ENCODE data around the gene IGFL1. TPM values are rescaled to one million over a fixed set of nuclear protein-coding genes. Genes with fewer than 3 reads are reported as not detected.
A peak's percentile ranks its signal among the peaks of the same experiment; 100 is the strongest.
"Not testable (repeated sequence)": the region's sequence is repeated elsewhere in the genome, so short reads cannot be mapped to it uniquely, and the experiment has no call there.

Gene IGFL1
- total RNA-seq, 1 donor from 2014 or later, result not detected

GRCh38 chr19:46209472-46209871, 20.1 kb upstream of the IGFL1 start:
- Histone ChIP-seq H3K9ac (ENCODE audit: low read depth in 1 of 3, low read length in 3 of 3) (no peak overlapping the region), H3K4me3 (ENCODE audit: low read length in 3 of 3) (no peak overlapping the region), H3K36me3 (ENCODE audit: control insufficient read depth in 3 of 3, insufficient read depth in 3 of 3, low read length in 3 of 3) (no peaks in the 10 kb centered on the region), H3K27ac (ENCODE audit: low read depth, low read length) (no peak overlapping the region), H3K27me3 (ENCODE audit: control insufficient read depth in 3 of 3, insufficient read depth in 3 of 3, low read length in 3 of 3) (peaks cover 0 to 19% (median 9%) of the 10 kb centered on the region in 3 donors), H3K4me1 (ENCODE audit: control insufficient read depth in 3 of 3, insufficient read depth in 3 of 3, low read length in 3 of 3) (peaks cover 27 to 62% (median 28%) of the 10 kb centered on the region in 3 donors), H3K9me3 (ENCODE audit: control insufficient read depth in 3 of 3, low read length in 3 of 3) (no peaks in the 10 kb centered on the region)

GRCh38 chr19:46210669-46211068, 18.9 kb upstream of the IGFL1 start:
- H3K27ac ChIP-seq (ENCODE audit: low read depth, low read length), result peak overlapping the region; percentile 41
- peaks cover 26 to 57% (median 27%) of the 10 kb centered on the region in 3 donors for H3K4me1 ChIP-seq (ENCODE audit: control insufficient read depth in 3 of 3, insufficient read depth in 3 of 3, low read length in 3 of 3)
- no peaks in the 10 kb centered on the region for H3K36me3 ChIP-seq (ENCODE audit: control insufficient read depth in 3 of 3, insufficient read depth in 3 of 3, low read length in 3 of 3)
- no peak overlapping the region for H3K9ac ChIP-seq (ENCODE audit: low read depth in 1 of 3, low read length in 3 of 3)
- H3K9me3 ChIP-seq (ENCODE audit: control insufficient read depth in 3 of 3, low read length in 3 of 3), result no peaks in the 10 kb centered on the region
- H3K27me3 ChIP-seq (ENCODE audit: control insufficient read depth in 3 of 3, insufficient read depth in 3 of 3, low read length in 3 of 3), result peaks cover 0 to 19% (median 9%) of the 10 kb centered on the region in 3 donors
- peak overlapping the region in 1 of 3 donors; percentile 22 for H3K4me3 ChIP-seq (ENCODE audit: low read length in 3 of 3)

GRCh38 chr19:46211201-46211881, 18.2 kb upstream of the IGFL1 start:
- Histone ChIP-seq H3K9ac (ENCODE audit: low read depth in 1 of 3, low read length in 3 of 3) (peak overlapping the region in 1 of 3 donors; percentile 23), H3K27ac (ENCODE audit: low read depth, low read length) (peak overlapping the region; percentile 41), H3K36me3 (ENCODE audit: control insufficient read depth in 3 of 3, insufficient read depth in 3 of 3, low read length in 3 of 3) (no peaks in the 10 kb centered on the region), H3K9me3 (ENCODE audit: control insufficient read depth in 3 of 3, low read length in 3 of 3) (no peaks in the 10 kb centered on the region), H3K27me3 (ENCODE audit: control insufficient read depth in 3 of 3, insufficient read depth in 3 of 3, low read length in 3 of 3) (peaks cover 0 to 19% (median 9%) of the 10 kb centered on the region in 3 donors), H3K4me1 (ENCODE audit: control insufficient read depth in 3 of 3, insufficient read depth in 3 of 3, low read length in 3 of 3) (peaks cover 19 to 50% (median 22%) of the 10 kb centered on the region in 3 donors), H3K4me3 (ENCODE audit: low read length in 3 of 3) (peak overlapping the region in 2 of 3 donors; percentile 7 to 13)

GRCh38 chr19:46212592-46212991, 16.9 kb upstream of the IGFL1 start:
- H3K9ac ChIP-seq (ENCODE audit: low read depth in 1 of 3, low read length in 3 of 3); H3K36me3 ChIP-seq (ENCODE audit: control insufficient read depth in 3 of 3, insufficient read depth in 3 of 3, low read length in 3 of 3); H3K4me3 ChIP-seq (ENCODE audit: low read length in 3 of 3); H3K9me3 ChIP-seq (ENCODE audit: control insufficient read depth in 3 of 3, low read length in 3 of 3); H3K27ac ChIP-seq (ENCODE audit: low read depth, low read length): not testable (repeated sequence)
- Histone ChIP-seq H3K27me3 (ENCODE audit: control insufficient read depth in 3 of 3, insufficient read depth in 3 of 3, low read length in 3 of 3) (peaks cover 4 to 19% (median 7%) of the 10 kb centered on the region in 3 donors), H3K4me1 (ENCODE audit: control insufficient read depth in 3 of 3, insufficient read depth in 3 of 3, low read length in 3 of 3) (peaks cover 13 to 41% (median 19%) of the 10 kb centered on the region in 3 donors)

- H3K27ac ChIP-seq (ENCODE audit: low read depth, low read length), result no peak overlapping the region
- no peaks in the 10 kb centered on the region for H3K36me3 ChIP-seq (ENCODE audit: control insufficient read depth in 3 of 3, insufficient read depth in 3 of 3, low read length in 3 of 3)
- H3K9me3 ChIP-seq (ENCODE audit: control insufficient read depth in 3 of 3, low read length in 3 of 3), result no peaks in the 10 kb centered on the region
- H3K4me3 ChIP-seq (ENCODE audit: low read length in 3 of 3), result no peak overlapping the region
- H3K9ac ChIP-seq (ENCODE audit: low read depth in 1 of 3, low read length in 3 of 3), result no peak overlapping the region
- peaks cover 4 to 19% (median 7%) of the 10 kb centered on the region in 3 donors for H3K27me3 ChIP-seq (ENCODE audit: control insufficient read depth in 3 of 3, insufficient read depth in 3 of 3, low read length in 3 of 3)
- H3K4me1 ChIP-seq (ENCODE audit: control insufficient read depth in 3 of 3, insufficient read depth in 3 of 3, low read length in 3 of 3), result peaks cover 13 to 36% (median 19%) of the 10 kb centered on the region in 3 donors
Observed at GRCh38 chr19:46213156-46213555, 16.4 kb upstream of the IGFL1 start.

- Histone ChIP-seq H3K27me3 (ENCODE audit: control insufficient read depth in 3 of 3, insufficient read depth in 3 of 3, low read length in 3 of 3) (peaks cover 4 to 17% (median 7%) of the 10 kb centered on the region in 3 donors), H3K27ac (ENCODE audit: low read depth, low read length) (no peak overlapping the region), H3K9me3 (ENCODE audit: control insufficient read depth in 3 of 3, low read length in 3 of 3) (no peaks in the 10 kb centered on the region), H3K36me3 (ENCODE audit: control insufficient read depth in 3 of 3, insufficient read depth in 3 of 3, low read length in 3 of 3) (no peaks in the 10 kb centered on the region), H3K4me3 (ENCODE audit: low read length in 3 of 3) (no peak overlapping the region), H3K4me1 (ENCODE audit: control insufficient read depth in 3 of 3, insufficient read depth in 3 of 3, low read length in 3 of 3) (peaks cover 13 to 33% (median 19%) of the 10 kb centered on the region in 3 donors), H3K9ac (ENCODE audit: low read depth in 1 of 3, low read length in 3 of 3) (no peak overlapping the region)
Observed at GRCh38 chr19:46213806-46214205, 15.7 kb upstream of the IGFL1 start.

GRCh38 chr19:46216612-46217011, 12.9 kb upstream of the IGFL1 start:
- Histone ChIP-seq H3K9me3 (ENCODE audit: control insufficient read depth in 3 of 3, low read length in 3 of 3) (no peaks in the 10 kb centered on the region), H3K4me3 (ENCODE audit: low read length in 3 of 3) (no peak overlapping the region), H3K27ac (ENCODE audit: low read depth, low read length) (no peak overlapping the region), H3K36me3 (ENCODE audit: control insufficient read depth in 3 of 3, insufficient read depth in 3 of 3, low read length in 3 of 3) (no peaks in the 10 kb centered on the region), H3K27me3 (ENCODE audit: control insufficient read depth in 3 of 3, insufficient read depth in 3 of 3, low read length in 3 of 3) (peaks cover 9 to 35% (median 11%) of the 10 kb centered on the region in 3 donors), H3K9ac (ENCODE audit: low read depth in 1 of 3, low read length in 3 of 3) (no peak overlapping the region), H3K4me1 (ENCODE audit: control insufficient read depth in 3 of 3, insufficient read depth in 3 of 3, low read length in 3 of 3) (peaks cover 4 to 11% (median 10%) of the 10 kb centered on the region in 3 donors)

- Histone ChIP-seq H3K4me1 (ENCODE audit: control insufficient read depth in 3 of 3, insufficient read depth in 3 of 3, low read length in 3 of 3) (peaks cover 3 to 10% (median 10%) of the 10 kb centered on the region in 3 donors), H3K36me3 (ENCODE audit: control insufficient read depth in 3 of 3, insufficient read depth in 3 of 3, low read length in 3 of 3) (no peaks in the 10 kb centered on the region), H3K4me3 (ENCODE audit: low read length in 3 of 3) (no peak overlapping the region), H3K9me3 (ENCODE audit: control insufficient read depth in 3 of 3, low read length in 3 of 3) (no peaks in the 10 kb centered on the region), H3K27ac (ENCODE audit: low read depth, low read length) (no peak overlapping the region), H3K9ac (ENCODE audit: low read depth in 1 of 3, low read length in 3 of 3) (no peak overlapping the region), H3K27me3 (ENCODE audit: control insufficient read depth in 3 of 3, insufficient read depth in 3 of 3, low read length in 3 of 3) (peaks cover 9 to 35% (median 11%) of the 10 kb centered on the region in 3 donors)
Observed at GRCh38 chr19:46217476-46217875, 12.1 kb upstream of the IGFL1 start.

- no peaks in the 10 kb centered on the region for H3K36me3 ChIP-seq (ENCODE audit: control insufficient read depth in 3 of 3, insufficient read depth in 3 of 3, low read length in 3 of 3)
- H3K27ac ChIP-seq (ENCODE audit: low read depth, low read length), result no peak overlapping the region
- no peaks in the 10 kb centered on the region for H3K9me3 ChIP-seq (ENCODE audit: control insufficient read depth in 3 of 3, low read length in 3 of 3)
- no peak overlapping the region for H3K4me3 ChIP-seq (ENCODE audit: low read length in 3 of 3)
- H3K27me3 ChIP-seq (ENCODE audit: control insufficient read depth in 3 of 3, insufficient read depth in 3 of 3, low read length in 3 of 3), result peaks cover 9 to 30% (median 11%) of the 10 kb centered on the region in 3 donors
- H3K4me1 ChIP-seq (ENCODE audit: control insufficient read depth in 3 of 3, insufficient read depth in 3 of 3, low read length in 3 of 3), result peaks cover 3 to 13% (median 13%) of the 10 kb centered on the region in 3 donors
- no peak overlapping the region for H3K9ac ChIP-seq (ENCODE audit: low read depth in 1 of 3, low read length in 3 of 3)
Observed at GRCh38 chr19:46218160-46218559, 11.4 kb upstream of the IGFL1 start.

- peaks cover 13 to 38% (median 28%) of the 10 kb centered on the region in 3 donors for H3K27me3 ChIP-seq (ENCODE audit: control insufficient read depth in 3 of 3, insufficient read depth in 3 of 3, low read length in 3 of 3)
Observed at GRCh38 chr19:46220038-46220615, 9.4 kb upstream of the IGFL1 start.

More at GRCh38 chr19:46220038-46220615, 9.4 kb upstream of the IGFL1 start:
- Histone ChIP-seq H3K4me3 (ENCODE audit: low read length in 3 of 3) (no peak overlapping the region), H3K36me3 (ENCODE audit: control insufficient read depth in 3 of 3, insufficient read depth in 3 of 3, low read length in 3 of 3) (no peaks in the 10 kb centered on the region), H3K4me1 (ENCODE audit: control insufficient read depth in 3 of 3, insufficient read depth in 3 of 3, low read length in 3 of 3) (peaks cover 3 to 13% (median 13%) of the 10 kb centered on the region in 3 donors), H3K9me3 (ENCODE audit: control insufficient read depth in 3 of 3, low read length in 3 of 3) (no peaks in the 10 kb centered on the region), H3K27ac (ENCODE audit: low read depth, low read length) (no peak overlapping the region), H3K9ac (ENCODE audit: low read depth in 1 of 3, low read length in 3 of 3) (no peak overlapping the region)
